NCI-H2227 (cell line): ENCODE results near the gene MAP2.

Source experiments
- DNase-seq: peaks from one replicate; lab custom pipeline; 2025; ENCODE audit not compliant: unreplicated experiment; lab: John Stamatoyannopoulos, UW

Gene MAP2

GRCh38 chr2:209640358-209640757 lies 216.5 kb downstream of the MAP2 start:
- DNase-seq = no peak

- DNase-seq = peak; percentile 20
Observed at GRCh38 chr2:209642146-209642820, 218.4 kb downstream of the MAP2 start.

- no peak for DNase-seq
Observed at GRCh38 chr2:209644842-209645241, 221.0 kb downstream of the MAP2 start.

- no peak for DNase-seq
Observed at GRCh38 chr2:209648714-209649113, 224.9 kb downstream of the MAP2 start.

- DNase-seq = no peak
Observed at GRCh38 chr2:209653134-209653533, 229.3 kb downstream of the MAP2 start.

GRCh38 chr2:209661286-209661894 lies 237.5 kb downstream of the MAP2 start:
- DNase-seq = peak; percentile 94

- DNase-seq = peak; percentile 39
Observed at GRCh38 chr2:209662021-209662420, 238.2 kb downstream of the MAP2 start.

GRCh38 chr2:209663139-209663538 lies 239.3 kb downstream of the MAP2 start:
- peak; percentile 53 for DNase-seq

- DNase-seq = no peak
Observed at GRCh38 chr2:209663656-209664055, 239.8 kb downstream of the MAP2 start.

- no peak for DNase-seq
Observed at GRCh38 chr2:209666296-209666695, 242.4 kb downstream of the MAP2 start.

- no peak for DNase-seq
Observed at GRCh38 chr2:209671020-209671680, 247.3 kb downstream of the MAP2 start.

- no peak for DNase-seq
Observed at GRCh38 chr2:209673811-209674210, 250.0 kb downstream of the MAP2 start.

- no peak for DNase-seq
Observed at GRCh38 chr2:209680596-209680995, 256.7 kb downstream of the MAP2 start.

- DNase-seq = no peak
Observed at GRCh38 chr2:209681201-209681735, 257.4 kb downstream of the MAP2 start.

- DNase-seq = no peak
Observed at GRCh38 chr2:209682646-209683045, 258.8 kb downstream of the MAP2 start.

GRCh38 chr2:209685340-209685739 lies 261.5 kb downstream of the MAP2 start:
- DNase-seq = no peak

- DNase-seq = no peak
Observed at GRCh38 chr2:209685963-209686362, 262.1 kb downstream of the MAP2 start.

GRCh38 chr2:209686448-209686847 lies 262.6 kb downstream of the MAP2 start:
- DNase-seq = no peak

GRCh38 chr2:209687323-209687969 lies 263.6 kb downstream of the MAP2 start:
- no peak for DNase-seq

GRCh38 chr2:209688385-209688784 lies 264.5 kb downstream of the MAP2 start:
- peak; percentile 51 for DNase-seq

GRCh38 chr2:209690029-209690754 lies 266.3 kb downstream of the MAP2 start:
- DNase-seq = no peak
